Measurements from ENCODE around the gene MYH9.

Gene MYH9

GRCh38 chr22:36330655-36331305, 57.0 kb downstream of the MYH9 start:
- no peak for DNase-seq (ENCODE audit: low read depth in 2 of 2)

GRCh38 chr22:36330127-36330526, 57.6 kb downstream of the MYH9 start:
- DNase-seq (ENCODE audit: low read depth in 2 of 2) = no peak

GRCh38 chr22:36329254-36330078, 58.3 kb downstream of the MYH9 start:
- DNase-seq (ENCODE audit: low read depth in 2 of 2) = peak; percentile 76 to 85

- peak in 1 of 2 donors; percentile 40 for DNase-seq (ENCODE audit: low read depth in 2 of 2)
Observed at GRCh38 chr22:36328635-36329253, 59.0 kb downstream of the MYH9 start.

GRCh38 chr22:36327922-36328551, 59.7 kb downstream of the MYH9 start:
- DNase-seq (ENCODE audit: low read depth in 2 of 2) = no peak

- DNase-seq (ENCODE audit: low read depth in 2 of 2) = no peak
Observed at GRCh38 chr22:36326178-36327161, 61.3 kb downstream of the MYH9 start.

GRCh38 chr22:36325154-36326031, 62.4 kb downstream of the MYH9 start:
- DNase-seq (ENCODE audit: low read depth in 2 of 2) = no peak

- no peak for DNase-seq (ENCODE audit: low read depth in 2 of 2)
Observed at GRCh38 chr22:36324414-36324813, 63.4 kb downstream of the MYH9 start.

- DNase-seq (ENCODE audit: low read depth in 2 of 2) = no peak
Observed at GRCh38 chr22:36323855-36324331, 63.9 kb downstream of the MYH9 start.

- no peak for DNase-seq (ENCODE audit: low read depth in 2 of 2)
Observed at GRCh38 chr22:36323182-36323854, 64.4 kb downstream of the MYH9 start.

- no peak for DNase-seq (ENCODE audit: low read depth in 2 of 2)
Observed at GRCh38 chr22:36322602-36322915, 65.2 kb downstream of the MYH9 start.

GRCh38 chr22:36321797-36322601, 65.8 kb downstream of the MYH9 start:
- no peak for DNase-seq (ENCODE audit: low read depth in 2 of 2)

GRCh38 chr22:36320553-36320952, 67.2 kb downstream of the MYH9 start:
- no peak for DNase-seq (ENCODE audit: low read depth in 2 of 2)

- DNase-seq (ENCODE audit: low read depth in 2 of 2) = no peak
Observed at GRCh38 chr22:36319595-36320497, 67.9 kb downstream of the MYH9 start.

- DNase-seq (ENCODE audit: low read depth in 2 of 2) = no peak
Observed at GRCh38 chr22:36318442-36318841, 69.3 kb downstream of the MYH9 start.

GRCh38 chr22:36317658-36318271, 70.0 kb downstream of the MYH9 start:
- DNase-seq (ENCODE audit: low read depth in 2 of 2) = no peak

- DNase-seq (ENCODE audit: low read depth in 2 of 2) = no peak
Observed at GRCh38 chr22:36316419-36316818, 71.3 kb downstream of the MYH9 start.

Data from stimulated activated CD8-positive, alpha-beta memory T cell treated with anti-CD3 and anti-CD28 coated beads, Interleukin-2, amount 100 ng/mL, for 1 hour (primary cell).